A549 treated with AZD2906 at 1 μM for 4 hours (cell line): Measurements from ENCODE around the gene ZNF780B. TPM values are rescaled to one million over a fixed set of nuclear protein-coding genes. Genes with fewer than 3 reads are reported as not detected.

ENCODE experiments used
- total RNA-seq: library from RNA; stranded (reverse); fragments of 200-300 nt; extraction: Qiagen RNA extraction; gene quantifications from 5 replicates; pipeline ENCODE4 v1.2.3, GENCODE V29; 2022

The ZNF780B gene
- 5.2 to 6.8 TPM (median 6.0 TPM) in 5 replicates for total RNA-seq

DNA sequence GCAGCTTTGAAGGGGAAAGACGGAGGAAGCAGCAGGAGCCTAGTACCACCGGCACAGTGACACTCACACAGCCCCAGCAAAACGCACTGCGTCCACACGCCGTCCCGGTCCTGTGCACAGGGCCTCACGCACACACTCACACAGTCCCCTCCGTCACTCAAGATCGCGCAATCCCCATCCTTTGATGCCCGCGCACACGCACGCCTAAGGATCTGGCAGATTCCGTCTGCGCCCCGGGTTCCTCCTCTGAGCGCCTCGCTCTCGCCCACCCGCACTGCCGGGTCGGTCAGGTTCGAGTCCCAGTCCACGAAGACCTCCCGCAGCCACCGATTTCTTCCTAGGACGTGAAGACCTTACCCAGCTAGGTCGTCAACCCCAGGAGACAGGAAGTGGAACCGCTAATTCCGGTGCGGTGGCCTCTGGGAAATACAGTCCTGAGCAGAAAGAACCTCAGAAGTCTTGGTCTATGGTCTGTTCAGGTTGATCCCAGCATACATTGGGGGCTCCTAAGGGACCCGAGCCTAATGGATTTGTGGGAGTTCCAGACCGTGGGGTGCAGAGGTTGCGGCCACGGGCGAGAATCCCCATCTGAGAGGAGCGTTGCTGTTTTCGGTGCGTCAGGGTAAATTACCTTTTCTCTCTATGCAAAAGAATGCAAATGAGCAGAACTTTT is at the start of gene ZNF780B:
TSS of gene ZNF780B (minus strand) at position 400 of the 673 bp plus-strand sequence. CDS start 5,899 bp downstream, outside the sequence.

DNA sequence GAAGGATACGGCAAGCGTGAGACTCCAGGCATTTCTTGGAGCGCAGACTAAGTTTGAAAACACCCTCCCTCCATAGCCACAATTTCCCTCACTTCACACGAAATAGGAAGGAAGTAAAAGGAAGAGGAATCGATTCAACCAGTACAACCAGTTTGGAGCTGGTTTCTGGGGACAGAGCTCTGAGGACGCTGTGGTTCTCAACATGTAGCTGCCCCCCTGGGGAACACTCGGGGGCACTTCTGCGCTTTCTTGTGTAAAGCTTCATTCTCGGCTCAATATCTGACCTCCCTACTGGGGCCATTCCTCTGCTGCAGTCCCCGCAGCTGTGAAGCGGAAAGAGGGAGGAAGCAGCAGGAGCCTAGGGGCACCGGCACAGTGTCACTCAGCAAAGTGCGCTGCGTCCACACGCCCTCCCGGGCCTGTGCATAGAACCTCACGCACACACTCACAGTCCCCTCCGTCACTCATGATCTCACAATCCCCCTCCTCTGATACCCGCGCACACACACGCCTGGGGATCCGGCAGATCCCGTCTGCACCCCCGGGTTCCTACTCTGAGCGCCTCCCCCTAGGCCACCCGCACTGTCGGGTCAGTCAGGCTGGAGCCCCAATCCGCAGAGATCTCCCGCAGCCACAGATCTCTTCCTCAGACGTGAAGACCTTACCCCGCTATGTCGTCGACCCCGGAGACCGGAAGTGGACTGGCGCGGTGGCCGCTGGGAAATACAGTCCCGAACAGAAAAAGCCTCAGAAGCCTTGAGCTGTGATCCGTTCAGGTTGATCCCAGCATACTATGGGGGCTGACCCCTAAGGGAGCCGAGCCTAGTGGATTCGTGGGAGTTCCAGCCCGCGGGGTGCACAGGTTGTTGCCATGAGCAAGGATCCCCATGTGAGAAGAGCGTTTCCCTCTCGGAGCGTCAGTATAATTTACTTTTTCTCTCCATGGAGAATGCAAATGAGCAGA is 34.5 kb upstream of the ZNF780B start, which contains the start of gene ZNF780A:
TSS of gene ZNF780A (minus strand) at position 703 of the 964 bp plus-strand sequence. CDS start 6,190 bp downstream, outside the sequence.

DNA sequence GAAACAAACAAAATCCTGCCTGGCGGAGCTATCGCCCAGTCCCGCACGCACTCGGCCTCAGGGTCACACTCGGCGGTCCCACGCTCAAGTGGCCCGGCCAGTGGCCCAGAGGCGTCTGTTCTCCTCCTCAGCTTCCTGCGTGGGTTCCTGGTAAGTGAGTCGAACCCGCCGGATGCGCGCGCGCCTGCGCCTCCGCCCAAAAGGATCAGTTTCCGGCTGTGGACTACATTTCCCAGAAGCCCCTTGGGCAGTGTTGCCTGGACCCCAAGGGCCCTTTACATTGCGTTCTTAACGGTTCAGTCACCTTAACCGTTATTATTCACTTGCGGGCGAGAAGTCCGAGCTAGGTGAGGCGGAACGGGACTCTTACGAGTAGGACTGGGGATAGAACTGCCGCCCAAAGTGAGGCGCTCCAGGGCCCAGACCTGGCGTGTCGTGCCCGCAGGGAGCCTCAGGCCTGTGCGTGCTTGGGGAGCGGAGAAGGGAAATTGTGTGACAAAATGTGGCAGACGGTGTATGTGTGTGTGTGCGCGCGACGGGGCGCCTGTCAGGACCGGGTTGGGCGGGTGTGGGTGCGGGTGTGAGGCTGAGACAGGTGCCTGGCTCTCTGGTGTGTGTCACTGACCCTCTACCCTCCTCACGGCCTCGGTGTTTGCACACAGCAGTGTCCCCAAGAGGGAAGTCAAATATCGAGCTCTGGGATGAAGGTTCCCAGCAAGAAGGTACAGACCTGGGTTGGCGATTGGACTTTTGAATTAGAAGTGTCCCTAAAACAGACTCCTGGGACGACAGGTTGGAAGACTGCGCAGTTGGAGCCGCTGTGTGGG is 59.0 kb downstream of the ZNF780B start, which contains the start of gene ZNF546:
TSS of gene ZNF546 (plus strand) at position 250 of the 827 bp plus-strand sequence. CDS start 1,267 bp downstream, outside the sequence.

Other genes starting within 250 kb of the ZNF780B start
- gene DYRK1B, start 222.1 kb downstream of the ZNF780B start, total RNA-seq: 19.3 to 23.3 TPM (median 20.8 TPM) in 5 replicates
- 593 to 734 TPM (median 701 TPM) in 5 replicates for gene FBL, start 209.9 kb downstream of the ZNF780B start, total RNA-seq
- 0.52 to 1.2 TPM (median 0.68 TPM) in 5 replicates for gene FCGBP, start 121.6 kb downstream of the ZNF780B start, total RNA-seq
- gene PSMC4, start 85.1 kb downstream of the ZNF780B start, total RNA-seq: 259 to 297 TPM (median 277 TPM) in 5 replicates
- 2.0 to 2.3 TPM (median 2.2 TPM) in 5 replicates for gene ZNF546, start 59.2 kb downstream of the ZNF780B start, total RNA-seq
- gene ZNF780A, start 34.7 kb upstream of the ZNF780B start, total RNA-seq: 25.1 to 29.9 TPM (median 27.8 TPM) in 5 replicates
- gene MAP3K10, start 135.2 kb upstream of the ZNF780B start, total RNA-seq: 12.7 to 16.7 TPM (median 14.6 TPM) in 5 replicates
- 0.20 to 0.61 TPM (median 0.49 TPM) in 5 replicates for gene TTC9B, start 162.2 kb upstream of the ZNF780B start, total RNA-seq
- gene CCNP, start 170.5 kb upstream of the ZNF780B start, total RNA-seq: 0.09 to 0.52 TPM (median 0.29 TPM) in 5 replicates
- gene AKT2, start 229.1 kb upstream of the ZNF780B start, total RNA-seq: 121 to 176 TPM (median 170 TPM) in 5 replicates